CD14-positive monocyte (primary cell): ENCODE measurements around the gene ZFHX3. TPM values are rescaled to one million over a fixed set of nuclear protein-coding genes. Genes with fewer than 3 reads are reported as not detected.

Experiments used
- DNase-seq, 3 donors: peaks; one replicate each; pipeline ENCODE4 v3.0.0-alpha.2; 2011 to 2022
- H2AFZ ChIP-seq: 2 replicates; pipeline ENCODE4 v1.6.0; 2012; ENCODE audit warnings: mild to moderate bottlenecking, low read depth, low read length, inconsistent platforms; ENCODE audit not compliant: insufficient read depth, poor library complexity, severe bottlenecking
- H3K27ac ChIP-seq, 2 donors: 1 replicate in 1 of 2; 2 replicates in 1 of 2; pipeline ENCODE4 v1.5.1; 2012 to 2013; ENCODE audit warnings: low read length in 2 of 2, control low read depth in 1 of 2, inconsistent platforms in 1 of 2, low read depth in 1 of 2, mild to moderate bottlenecking in 1 of 2
- H3K27me3 ChIP-seq, 2 donors: one replicate each; pipeline versions ENCODE4 v1.6.0 to v1.6.1; 2011 to 2013; ENCODE audit warnings: low read length in 2 of 2; ENCODE audit not compliant: control insufficient read depth in 2 of 2, insufficient read depth in 2 of 2
- H3K36me3 ChIP-seq, 2 donors: replicated peaks in 1 of 2; 1 replicate in 1 of 2; 2 replicates in 1 of 2; pipeline versions ENCODE4 v1.5.1 to v1.6.1; 2012 to 2013; ENCODE audit warnings: low read length in 2 of 2, control low read depth in 1 of 2, inconsistent platforms in 1 of 2, mild to moderate bottlenecking in 1 of 2; ENCODE audit not compliant: insufficient read depth in 2 of 2, control insufficient read depth in 1 of 2
- H3K4me1 ChIP-seq, 2 donors: 1 replicate in 1 of 2; 2 replicates in 1 of 2; pipeline versions ENCODE4 v1.5.1 to v1.6.1; 2012 to 2013; ENCODE audit warnings: low read length in 2 of 2, control low read depth in 1 of 2, inconsistent platforms in 1 of 2, mild to moderate bottlenecking in 1 of 2, moderate library complexity in 1 of 2; ENCODE audit not compliant: insufficient read depth in 2 of 2, control insufficient read depth in 1 of 2
- H3K4me2 ChIP-seq: replicated peaks from 2 replicates; pipeline ENCODE3; 2012; ENCODE audit warnings: low read length, moderate library complexity, mild to moderate bottlenecking; ENCODE audit not compliant: poor library complexity, severe bottlenecking; ENCODE audit errors: extremely low read depth
- H3K4me3 ChIP-seq, 3 experiments: fragments of 200-600 bp in 1 of 3; sonication (generic) in 1 of 3; replicated peaks in 1 of 3; 1 replicate in 2 of 3; 2 replicates in 1 of 3; pipeline ENCODE4 v1.5.1; 2011 to 2013; ENCODE audit warnings: low read length in 3 of 3, mild to moderate bottlenecking in 3 of 3, control low read depth in 2 of 3, low read depth in 2 of 3, inconsistent platforms in 1 of 3, moderate library complexity in 1 of 3
- H3K79me2 ChIP-seq: 2 replicates; pipeline ENCODE4 v1.6.0; 2012; ENCODE audit warnings: mild to moderate bottlenecking, control low read depth, inconsistent platforms, low read length, moderate library complexity; ENCODE audit not compliant: insufficient read depth
- H3K9ac ChIP-seq: 2 replicates; pipeline ENCODE4 v1.6.0; 2017; ENCODE audit warnings: low read length, mild to moderate bottlenecking; ENCODE audit not compliant: insufficient read depth, poor library complexity, severe bottlenecking
- H3K9me3 ChIP-seq, 2 donors: replicated peaks in 1 of 2; 1 replicate in 1 of 2; 2 replicates in 1 of 2; pipeline versions ENCODE4 v1.5.1 to v1.6.1; 2012 to 2013; ENCODE audit warnings: low read length in 2 of 2, control low read depth in 1 of 2; ENCODE audit not compliant: control insufficient read depth in 1 of 2, insufficient read depth in 1 of 2
- H4K20me1 ChIP-seq: 2 replicates; pipeline ENCODE4 v1.6.0; 2012; ENCODE audit warnings: mild to moderate bottlenecking, low read length, control low read depth, moderate library complexity; ENCODE audit not compliant: insufficient read depth
- H3K27ac Mint-ChIP-seq, 7 donors: one replicate each; pipeline ENCODE4 v1.8.0; 2020; ENCODE audit warnings: mild to moderate bottlenecking in 7 of 7, mixed read lengths in 7 of 7, moderate library complexity in 6 of 7, inconsistent platforms in 2 of 7
- H3K27me3 Mint-ChIP-seq, 3 donors: one replicate each; pipeline ENCODE4 v1.8.0; 2021 to 2022; ENCODE audit warnings: low read depth in 3 of 3, mild to moderate bottlenecking in 3 of 3, mixed read lengths in 3 of 3, moderate library complexity in 3 of 3, inconsistent platforms in 1 of 3
- H3K36me3 Mint-ChIP-seq, 2 donors: one replicate each; pipeline ENCODE4 v1.8.0; 2020; ENCODE audit warnings: mixed read lengths in 2 of 2, inconsistent platforms in 1 of 2, mild to moderate bottlenecking in 1 of 2
- H3K4me1 Mint-ChIP-seq: one replicate; pipeline ENCODE4 v1.8.0; 2020; ENCODE audit warnings: mild to moderate bottlenecking, mixed read lengths
- H3K4me3 Mint-ChIP-seq, 2 donors: one replicate each; pipeline ENCODE4 v1.8.0; 2020; ENCODE audit warnings: mild to moderate bottlenecking in 2 of 2, mixed read lengths in 2 of 2, moderate library complexity in 1 of 2
- H3K9me3 Mint-ChIP-seq, 7 donors: one replicate each; pipeline ENCODE4 v1.8.0; 2020 to 2022; ENCODE audit warnings: mixed read lengths in 7 of 7, mild to moderate bottlenecking in 6 of 7, moderate library complexity in 6 of 7, inconsistent platforms in 2 of 7
- CTCF ChIP-seq: fragments of 200-600 bp; IDR thresholded peaks from one replicate; pipeline ENCODE4 v1.8.0; 2022; ENCODE audit warnings: antibody characterized with exemption, mild to moderate bottlenecking
- WGBS: methylation state at CpG from one replicate; pipeline ENCODE4 v1.1.5; 2013; ENCODE audit warnings: missing lambda C conversion rate; ENCODE audit not compliant: insufficient coverage; 5-methylcytosine and 5-hydroxymethylcytosine counted together
- intact Hi-C, 2 donors: fragments of 100-400 bp; cut with micrococcal nuclease; formaldehyde crosslinking; loops; one replicate each; pipeline versions ENCODE4 v1.15.0 to v1.15.1; 2023
- polyA plus RNA-seq, 3 donors: library from polyadenylated mRNA; depleted of rRNA in 1 of 3; unstranded in 2 of 3; stranded (reverse) in 1 of 3; fragments of 300-500 nt in 2 of 3; fragments of >200 nt in 1 of 3; fragmentation: Illumina TruSeq in 2 of 3; gene quantifications; 1 replicate in 2 of 3; 2 replicates in 1 of 3; pipeline ENCODE4 v1.2.3, GENCODE V29; 2012 to 2021

The ZFHX3 gene
- polyA plus RNA-seq, 3 donors, result 0.42 to 4.2 (median 0.43) TPM

GRCh38 chr16:73026754-73027684 lies 20.9 kb downstream of the ZFHX3 start:
- H3K9me3 ChIP-seq, result no peaks in the 10 kb centered on the region
- intact Hi-C loops, result no loop called here
- no peaks in the 10 kb centered on the region for H3K36me3 ChIP-seq
- H3K27me3 Mint-ChIP-seq, result peaks cover 2 to 8% (median 6%) of the 10 kb centered on the region in 3 donors
- H4K20me1 ChIP-seq, result peaks cover 95% of the 10 kb centered on the region
- H2AFZ ChIP-seq, result no peak overlapping the region
- H3K36me3 Mint-ChIP-seq, result peaks cover 3 to 4% of the 10 kb centered on the region in 2 donors
- H3K4me2 ChIP-seq, result no peak overlapping the region
- no peak for TF ChIP-seq CTCF
- WGBS, result 98% methylated on average over 5 of the region's 13 CpGs
- no peak overlapping the region for H3K4me3 Mint-ChIP-seq
- no peak overlapping the region for H3K27ac Mint-ChIP-seq
- DNase-seq, result no peak
- H3K4me3 ChIP-seq, result no peak overlapping the region
- peaks cover 0 to 2% (median 0%) of the 10 kb centered on the region in 7 donors for H3K9me3 Mint-ChIP-seq
- H3K4me1 ChIP-seq, result peaks cover 0 to 3% of the 10 kb centered on the region in 2 donors
- peaks cover 6% of the 10 kb centered on the region for H3K4me1 Mint-ChIP-seq
- H3K27me3 ChIP-seq, result no peaks in the 10 kb centered on the region
- H3K79me2 ChIP-seq, result peaks cover 18% of the 10 kb centered on the region
- H3K27ac ChIP-seq, result no peak overlapping the region
- no peak overlapping the region for H3K9ac ChIP-seq

- Mint-ChIP-seq H3K4me3 (no peak overlapping the region), H3K9me3 (peaks cover 0 to 2% (median 0%) of the 10 kb centered on the region in 7 donors), H3K27ac (no peak overlapping the region), H3K4me1 (peaks cover 2% of the 10 kb centered on the region), H3K27me3 (peaks cover 2% of the 10 kb centered on the region in 3 donors), H3K36me3 (peaks cover 3 to 4% of the 10 kb centered on the region in 2 donors)
- no peak for TF ChIP-seq CTCF
- intact Hi-C loops, result no loop called here
- 81% methylated on average over 2 of the region's 8 CpGs for WGBS
- no peak for DNase-seq
- H3K36me3 ChIP-seq, result no peaks in the 10 kb centered on the region
- no peaks in the 10 kb centered on the region for H3K4me1 ChIP-seq
- H3K4me3 ChIP-seq, result no peak overlapping the region
- H2AFZ ChIP-seq, result no peak overlapping the region
- no peak overlapping the region for H3K27ac ChIP-seq
- no peak overlapping the region for H3K4me2 ChIP-seq
- peaks cover 17% of the 10 kb centered on the region for H3K79me2 ChIP-seq
- H3K9me3 ChIP-seq, result no peaks in the 10 kb centered on the region
- no peak overlapping the region for H3K9ac ChIP-seq
- H4K20me1 ChIP-seq, result peaks cover 94% of the 10 kb centered on the region
- no peaks in the 10 kb centered on the region for H3K27me3 ChIP-seq
Observed at GRCh38 chr16:73025856-73026210, 22.1 kb downstream of the ZFHX3 start.
